ENCODE results near the gene PLCL1. TPM values are rescaled to one million over a fixed set of nuclear protein-coding genes. Genes with fewer than 3 reads are reported as not detected.
"Not testable (repeated sequence)": the region's sequence is repeated elsewhere in the genome, so short reads cannot be mapped to it uniquely, and the experiment has no call there.

Gene PLCL1
- total and polyA plus RNA-seq, 12 donors = 17.3 to 131 (median 102) TPM

- intact Hi-C loops (cut with DNase I) = no loop called here
- DNase-seq = no peak
- H3K36me3 ChIP-seq = no peaks in the 10 kb centered on the region
- no peak overlapping the region for H3K4me3 ChIP-seq
- H3K27ac ChIP-seq = no peak overlapping the region
- ATAC-seq = no peak
- TF ChIP-seq CTCF (IDR thresholded peaks at IDR 0.05) = no peak
- no peaks in the 10 kb centered on the region for H3K9me3 ChIP-seq
- H3K27me3 ChIP-seq = no peaks in the 10 kb centered on the region
- 89 to 93% methylated on average over 2 of the region's 2 CpGs for WGBS, 2 donors
- peaks cover 0 to 31% (median 6%) of the 10 kb centered on the region in 9 donors for H3K4me1 ChIP-seq
Observed at GRCh38 chr2:197821550-197822289, 17.3 kb downstream of the PLCL1 start.

- intact Hi-C loops (cut with DNase I) = no loop called here
- WGBS, 2 donors = 43 to 65% methylated on average over 2 of the region's 2 CpGs
- H3K9me3 ChIP-seq = no peaks in the 10 kb centered on the region
- no peak overlapping the region for H3K27ac ChIP-seq
- ATAC-seq (peak in 2 of 8 donors; percentile 11 to 45), DNase-seq (no peak)
- no peaks in the 10 kb centered on the region for H3K36me3 ChIP-seq
- H3K27me3 ChIP-seq = no peaks in the 10 kb centered on the region
- H3K4me3 ChIP-seq = no peak overlapping the region
- TF ChIP-seq CTCF (IDR thresholded peaks at IDR 0.05) = no peak
- peaks cover 0 to 35% (median 6%) of the 10 kb centered on the region in 9 donors for H3K4me1 ChIP-seq
Observed at GRCh38 chr2:197822333-197822732, 17.9 kb downstream of the PLCL1 start.

- ATAC-seq (peak in 4 of 8 donors; percentile 24 to 53 (median 45)), DNase-seq (no peak)
- no peaks in the 10 kb centered on the region for H3K9me3 ChIP-seq
- intact Hi-C loops (cut with DNase I) = no loop called here
- no peaks in the 10 kb centered on the region for H3K27me3 ChIP-seq
- H3K27ac ChIP-seq = no peak overlapping the region
- H3K36me3 ChIP-seq = no peaks in the 10 kb centered on the region
- H3K4me1 ChIP-seq = peaks cover 0 to 32% (median 12%) of the 10 kb centered on the region in 9 donors
- WGBS, 2 donors = 55 to 75% methylated on average over 2 of the region's 2 CpGs
- TF ChIP-seq CTCF (IDR thresholded peaks at IDR 0.05) = no peak
- H3K4me3 ChIP-seq = no peak overlapping the region
Observed at GRCh38 chr2:197827618-197828017, 23.2 kb downstream of the PLCL1 start.

- no peak for ATAC-seq
- 74 to 81% methylated on average over 1 of the region's 1 CpG for WGBS, 2 donors
- intact Hi-C loops (cut with DNase I) = no loop called here
- Histone ChIP-seq H3K27me3 (no peaks in the 10 kb centered on the region), H3K4me3 (no peak overlapping the region), H3K9me3 (peaks cover 0 to 2% (median 0%) of the 10 kb centered on the region in 11 donors), H3K4me1 (peaks cover 0 to 28% (median 11%) of the 10 kb centered on the region in 9 donors), H3K27ac (no peak overlapping the region), H3K36me3 (no peaks in the 10 kb centered on the region)
- no peak for TF ChIP-seq CTCF (IDR thresholded peaks at IDR 0.05)
- DNase-seq = no peak
Observed at GRCh38 chr2:197828464-197829135, 24.2 kb downstream of the PLCL1 start.

- intact Hi-C loops (cut with DNase I) = loop anchor here in 1 of 10 donors (2.0 to 5.0 kb wide), 2 partner anchors 26 to 778 kb away; no protein-coding TSS in a partner anchor
- not testable (repeated sequence) for DNase-seq, H3K4me3 ChIP-seq, H3K27me3 ChIP-seq, ATAC-seq, H3K36me3 ChIP-seq, H3K27ac ChIP-seq
- H3K4me1 ChIP-seq = peaks cover 0 to 36% (median 25%) of the 10 kb centered on the region in 9 donors
- WGBS, 2 donors = 93 to 99% methylated on average over 2 of the region's 2 CpGs
- peaks cover 0 to 14% (median 0%) of the 10 kb centered on the region in 11 donors for H3K9me3 ChIP-seq
Observed at GRCh38 chr2:197834771-197835170, 30.4 kb downstream of the PLCL1 start.
